Measurements from ENCODE around the gene PDE1C.

GRCh38 chr7:31796375-31796774, 273.8 kb downstream of the PDE1C start:
- TF ChIP-seq EZH2 (IDR thresholded peaks at IDR 0.05; ENCODE audit: insufficient read depth, poor library complexity, severe bottlenecking) (no peak), EZH2phosphoT487 (IDR thresholded peaks at IDR 0.05; ENCODE audit: insufficient read depth, low read depth) (no peak)

All from GM23248 (cell line).